ENCODE measurements around the gene PRKAA1.

Gene PRKAA1

DNA sequence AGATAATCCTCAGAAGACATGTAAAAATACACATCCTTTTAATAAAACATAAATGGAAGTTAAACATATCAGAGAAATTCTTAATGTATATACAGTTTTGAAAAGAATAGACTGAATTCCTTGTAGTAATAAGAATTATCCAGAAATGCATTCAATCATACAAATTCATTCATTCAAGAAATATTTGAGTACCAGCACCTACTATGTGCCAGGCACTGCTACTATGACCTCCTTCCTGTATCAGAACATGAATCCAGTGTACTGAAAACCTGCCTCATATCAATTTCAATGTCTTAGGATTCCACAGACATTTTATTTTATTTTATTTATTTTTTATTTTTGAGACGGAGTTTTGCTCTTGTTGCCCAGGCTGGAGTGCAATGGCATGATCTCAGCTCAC lies 13.3 kb downstream of the PRKAA1 start:
- no peak overlapping the region for H3K4me3 ChIP-seq (ENCODE audit: low read length)
- no peak for TF ChIP-seq CTCF (IDR thresholded peaks at IDR 0.05; ENCODE audit: insufficient read depth, low read depth, low read length, missing control alignments)
- no peak for DNase-seq (ENCODE audit: low read depth)

DNA sequence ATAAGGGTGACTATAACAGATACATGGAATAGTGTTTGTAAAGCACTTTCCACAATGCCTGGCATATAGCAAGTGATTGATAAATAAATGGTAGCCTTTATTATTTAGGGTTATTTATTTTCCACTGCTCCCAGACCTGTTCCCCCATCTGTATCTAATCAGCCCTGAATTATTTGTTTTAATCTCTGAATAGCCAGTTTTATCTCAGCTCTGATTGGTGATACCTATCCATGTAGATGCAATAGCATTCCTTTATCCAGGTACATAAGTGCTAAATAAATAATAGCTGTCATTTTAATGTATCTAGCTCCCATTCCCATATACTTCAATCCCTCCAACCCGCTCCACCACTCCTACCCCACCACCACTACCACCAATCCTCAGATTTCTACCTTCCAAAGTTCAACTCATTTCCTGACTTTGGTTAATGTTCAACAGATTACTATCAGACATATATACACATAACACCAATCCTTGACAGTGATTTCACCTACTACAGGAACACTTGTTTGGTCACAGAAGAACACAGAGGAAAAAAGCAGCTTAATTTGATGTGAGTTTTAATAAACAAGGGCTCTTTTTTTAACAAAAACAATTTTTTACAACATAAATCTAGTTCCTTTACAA lies 14.0 kb downstream of the PRKAA1 start:
- no peak for DNase-seq (ENCODE audit: low read depth)
- no peak overlapping the region for H3K4me3 ChIP-seq (ENCODE audit: low read length)
- TF ChIP-seq CTCF (IDR thresholded peaks at IDR 0.05; ENCODE audit: insufficient read depth, low read depth, low read length, missing control alignments): no peak

GRCh38 chr5:40781843-40782409 lies 16.2 kb downstream of the PRKAA1 start:
- no peak for TF ChIP-seq CTCF (IDR thresholded peaks at IDR 0.05; ENCODE audit: insufficient read depth, low read depth, low read length, missing control alignments)
- no peak for DNase-seq (ENCODE audit: low read depth)
- H3K4me3 ChIP-seq (ENCODE audit: low read length): no peak overlapping the region

DNA sequence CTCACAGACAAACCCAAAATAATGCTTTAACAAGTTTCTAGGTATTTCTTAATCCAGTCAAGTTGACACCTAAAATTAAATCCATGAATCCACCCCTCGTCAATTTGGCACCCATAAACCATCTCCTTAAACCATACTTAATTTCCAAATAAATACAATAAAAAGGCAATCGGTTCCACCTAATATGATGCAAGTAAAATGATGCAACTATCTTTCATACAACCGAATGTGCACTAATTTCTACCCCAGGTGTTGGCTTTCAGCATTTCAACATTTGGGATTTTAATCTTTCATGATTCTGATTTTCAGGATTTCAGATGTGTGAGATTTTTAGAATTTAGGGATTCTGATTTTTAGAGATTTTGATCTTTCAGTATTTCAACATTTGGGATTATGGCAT lies 17.3 kb downstream of the PRKAA1 start:
- H3K4me3 ChIP-seq (ENCODE audit: low read length): no peak overlapping the region
- TF ChIP-seq CTCF (IDR thresholded peaks at IDR 0.05; ENCODE audit: insufficient read depth, low read depth, low read length, missing control alignments): no peak
- DNase-seq (ENCODE audit: low read depth): no peak

DNA sequence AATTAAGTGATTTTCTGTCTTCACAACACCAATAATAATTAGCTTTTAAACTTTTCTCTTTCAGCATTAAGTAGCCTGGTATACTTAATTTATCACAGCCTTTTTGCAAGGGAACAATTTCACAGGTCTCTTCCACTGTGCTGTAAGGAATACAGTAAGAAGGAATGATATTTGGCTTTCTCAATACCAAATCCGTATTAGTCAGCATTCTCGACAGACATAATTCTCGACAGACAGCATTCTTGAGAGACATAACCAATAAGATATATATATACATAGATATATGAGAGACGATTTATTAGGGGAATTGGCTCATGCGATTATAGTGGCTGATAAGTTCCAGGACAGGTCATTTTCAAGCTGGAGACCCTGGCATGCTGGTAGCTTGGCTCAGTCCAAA lies 18.0 kb downstream of the PRKAA1 start:
- H3K4me3 ChIP-seq (ENCODE audit: low read length): no peak overlapping the region
- peak; percentile 34 for DNase-seq (ENCODE audit: low read depth)
- no peak for TF ChIP-seq CTCF (IDR thresholded peaks at IDR 0.05; ENCODE audit: insufficient read depth, low read depth, low read length, missing control alignments)

- no peak overlapping the region for H3K4me3 ChIP-seq (ENCODE audit: low read length)
- no peak for TF ChIP-seq CTCF (IDR thresholded peaks at IDR 0.05; ENCODE audit: insufficient read depth, low read depth, low read length, missing control alignments)
- DNase-seq (ENCODE audit: low read depth): no peak
Measured at GRCh38 chr5:40779561-40779960, 18.6 kb downstream of the PRKAA1 start.

GRCh38 chr5:40778133-40778532 lies 20.0 kb downstream of the PRKAA1 start:
- DNase-seq (ENCODE audit: low read depth): no peak
- no peak for TF ChIP-seq CTCF (IDR thresholded peaks at IDR 0.05; ENCODE audit: insufficient read depth, low read depth, low read length, missing control alignments)
- no peak overlapping the region for H3K4me3 ChIP-seq (ENCODE audit: low read length)
